Osteoblast (primary cell): ENCODE measurements around the gene NEK6. TPM values are rescaled to one million over a fixed set of nuclear protein-coding genes. Genes with fewer than 3 reads are reported as not detected.

ENCODE experiments used
- DNase-seq: peaks from one replicate; pipeline ENCODE4 v3.0.0; 2011; ENCODE audit warnings: low spot score, mixed read lengths; ENCODE audit not compliant: insufficient read length; ENCODE audit errors: missing footprints
- H2AFZ ChIP-seq: 2 replicates; pipeline ENCODE4 v1.6.0; 2011; ENCODE audit warnings: mild to moderate bottlenecking, low read length
- H3K27ac ChIP-seq: 2 replicates; pipeline ENCODE4 v1.5.1; 2011; ENCODE audit warnings: mild to moderate bottlenecking, low read depth, low read length, moderate library complexity
- H3K27me3 ChIP-seq: 2 replicates; pipeline ENCODE4 v1.6.0; 2012; ENCODE audit warnings: mild to moderate bottlenecking, control low read depth, inconsistent platforms, low read length, moderate library complexity; ENCODE audit not compliant: insufficient read depth
- H3K36me3 ChIP-seq: 2 replicates; pipeline ENCODE4 v1.5.1; 2011; ENCODE audit warnings: mild to moderate bottlenecking, low read length, control low read depth, moderate library complexity; ENCODE audit not compliant: insufficient read depth
- H3K4me1 ChIP-seq: 2 replicates; pipeline ENCODE4 v1.5.1; 2011; ENCODE audit warnings: mild to moderate bottlenecking, low read length, control low read depth, moderate library complexity; ENCODE audit not compliant: insufficient read depth
- H3K4me2 ChIP-seq: 2 replicates; pipeline ENCODE4 v1.6.0; 2011; ENCODE audit warnings: mild to moderate bottlenecking, low read length; ENCODE audit not compliant: insufficient read depth
- H3K4me3 ChIP-seq: fragments of 200-600 bp; sonication (generic); 3 replicates; pipeline ENCODE4 v1.5.1; 2012; ENCODE audit warnings: mild to moderate bottlenecking, low read length, inconsistent platforms; ENCODE audit not compliant: insufficient read depth
- H3K79me2 ChIP-seq: 2 replicates; pipeline ENCODE4 v1.6.0; 2012; ENCODE audit warnings: mild to moderate bottlenecking, low read length, control low read depth, inconsistent platforms; ENCODE audit not compliant: insufficient read depth
- H3K9me3 ChIP-seq: 2 replicates; pipeline ENCODE4 v1.5.1; 2011; ENCODE audit warnings: low read depth, low read length, control low read depth
- H4K20me1 ChIP-seq: 2 replicates; pipeline ENCODE4 v1.6.0; 2012; ENCODE audit warnings: mild to moderate bottlenecking, low read length, control low read depth; ENCODE audit not compliant: insufficient read depth
- total RNA-seq: library from RNA; depleted of rRNA; stranded (reverse); fragments of >200 nt; gene quantifications from 2 replicates; pipeline ENCODE4 v1.2.3, GENCODE V29; 2012
- TF ChIP-seq, protein P1 (sequence below): IDR thresholded peaks from 2 replicates; pipeline ENCODE4 v1.5.1; 2011; ENCODE audit warnings: mild to moderate bottlenecking, low read depth, low read length, moderate library complexity; ENCODE audit errors: extremely low read depth

The NEK6 gene
- total RNA-seq, 1 donor, result 128 TPM

DNA sequence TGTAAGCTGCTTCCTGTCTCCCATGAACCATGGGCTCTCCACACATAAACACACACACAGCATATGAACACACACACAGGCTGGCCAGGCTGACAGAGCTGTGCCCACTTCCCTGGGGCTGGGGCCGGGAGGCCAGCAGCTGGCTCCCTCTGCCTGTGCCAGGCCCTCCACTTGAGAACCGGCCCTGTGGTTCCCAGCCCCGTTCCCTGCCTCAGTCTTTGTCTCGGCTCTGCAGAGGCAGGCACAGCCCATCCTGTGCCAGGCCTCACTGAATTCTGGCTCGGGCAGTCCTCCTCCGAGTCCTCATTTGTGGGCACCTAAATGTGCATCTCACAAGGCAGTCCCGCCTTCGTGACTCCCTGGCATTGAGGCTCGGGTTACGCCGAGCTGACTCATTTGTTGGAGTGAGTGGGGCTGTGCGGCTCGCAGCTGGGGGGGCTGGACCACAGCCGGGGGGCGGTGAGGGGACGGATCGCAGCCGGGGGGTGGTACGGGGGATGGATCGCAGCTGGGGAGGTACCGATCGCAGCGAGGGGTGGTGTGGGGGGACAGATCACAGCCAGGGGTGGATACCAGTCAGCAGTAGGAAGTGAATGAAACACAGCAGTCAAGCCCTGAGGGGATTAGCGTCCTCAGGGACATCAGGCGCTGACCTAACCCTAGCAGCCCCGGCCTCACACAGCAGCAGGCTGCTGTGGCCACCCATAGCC, 85.2 kb downstream of the NEK6 start:
- Histone ChIP-seq H3K27ac (peak overlapping the region; percentile 81), H3K79me2 (peaks cover 35% of the 10 kb centered on the region), H3K4me1 (peaks cover 22% of the 10 kb centered on the region), H3K27me3 (no peaks in the 10 kb centered on the region), H3K4me3 (peak overlapping the region; percentile 12), H3K36me3 (peaks cover 84% of the 10 kb centered on the region), H2AFZ (no peak overlapping the region), H3K4me2 (peak overlapping the region; percentile 40), H4K20me1 (peaks cover 37% of the 10 kb centered on the region), H3K9me3 (no peaks in the 10 kb centered on the region)
- TF ChIP-seq, protein P1, sequence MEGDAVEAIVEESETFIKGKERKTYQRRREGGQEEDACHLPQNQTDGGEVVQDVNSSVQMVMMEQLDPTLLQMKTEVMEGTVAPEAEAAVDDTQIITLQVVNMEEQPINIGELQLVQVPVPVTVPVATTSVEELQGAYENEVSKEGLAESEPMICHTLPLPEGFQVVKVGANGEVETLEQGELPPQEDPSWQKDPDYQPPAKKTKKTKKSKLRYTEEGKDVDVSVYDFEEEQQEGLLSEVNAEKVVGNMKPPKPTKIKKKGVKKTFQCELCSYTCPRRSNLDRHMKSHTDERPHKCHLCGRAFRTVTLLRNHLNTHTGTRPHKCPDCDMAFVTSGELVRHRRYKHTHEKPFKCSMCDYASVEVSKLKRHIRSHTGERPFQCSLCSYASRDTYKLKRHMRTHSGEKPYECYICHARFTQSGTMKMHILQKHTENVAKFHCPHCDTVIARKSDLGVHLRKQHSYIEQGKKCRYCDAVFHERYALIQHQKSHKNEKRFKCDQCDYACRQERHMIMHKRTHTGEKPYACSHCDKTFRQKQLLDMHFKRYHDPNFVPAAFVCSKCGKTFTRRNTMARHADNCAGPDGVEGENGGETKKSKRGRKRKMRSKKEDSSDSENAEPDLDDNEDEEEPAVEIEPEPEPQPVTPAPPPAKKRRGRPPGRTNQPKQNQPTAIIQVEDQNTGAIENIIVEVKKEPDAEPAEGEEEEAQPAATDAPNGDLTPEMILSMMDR, result no peak
- DNase-seq, result peak; percentile 99

DNA sequence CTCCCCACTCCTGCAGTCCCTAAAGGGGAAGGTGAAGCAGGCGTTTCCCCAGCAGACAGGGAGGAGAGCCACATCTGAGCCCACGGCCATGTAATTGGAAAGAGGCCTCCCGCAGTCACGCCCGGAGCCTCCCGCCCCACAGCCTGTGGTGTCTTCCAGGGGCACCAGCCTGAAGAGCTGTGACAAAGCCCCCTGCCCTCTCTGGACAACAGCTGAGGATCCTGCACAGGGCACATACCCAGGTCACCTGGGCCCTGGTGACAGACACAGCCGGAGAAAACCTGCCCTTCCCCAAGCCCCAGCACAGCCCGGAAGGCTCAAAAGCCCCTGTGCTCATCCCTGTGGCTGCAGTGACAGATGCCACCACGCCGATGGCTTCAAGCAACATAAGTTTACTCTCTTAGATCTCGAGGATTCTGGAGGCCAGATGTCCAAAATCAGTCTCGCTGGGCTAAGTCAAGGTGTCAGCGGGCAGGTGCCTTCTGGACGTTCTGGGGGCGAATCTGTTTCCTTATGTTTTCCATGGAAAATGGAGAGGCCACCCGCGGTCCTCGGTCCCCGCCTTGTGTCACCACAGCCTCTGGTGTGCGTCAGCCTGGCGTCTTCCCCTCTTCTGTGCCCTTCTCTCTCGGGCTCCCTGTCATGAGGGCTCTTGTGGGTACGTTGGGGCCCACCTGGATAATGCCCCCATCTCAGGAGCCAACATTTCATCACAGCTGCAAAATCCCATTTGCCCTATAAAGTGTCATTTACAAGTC, 86.0 kb downstream of the NEK6 start:
- H4K20me1 ChIP-seq, result peaks cover 37% of the 10 kb centered on the region
- peak overlapping the region; percentile 75 for H3K27ac ChIP-seq
- TF ChIP-seq, protein P1, result no peak
- peaks cover 22% of the 10 kb centered on the region for H3K4me1 ChIP-seq
- H3K36me3 ChIP-seq, result peaks cover 84% of the 10 kb centered on the region
- H3K9me3 ChIP-seq, result no peaks in the 10 kb centered on the region
- peak; percentile 53 for DNase-seq
- no peak overlapping the region for H2AFZ ChIP-seq
- peaks cover 28% of the 10 kb centered on the region for H3K79me2 ChIP-seq
- peak overlapping the region; percentile 14 for H3K4me2 ChIP-seq
- no peaks in the 10 kb centered on the region for H3K27me3 ChIP-seq
- no peak overlapping the region for H3K4me3 ChIP-seq

DNA sequence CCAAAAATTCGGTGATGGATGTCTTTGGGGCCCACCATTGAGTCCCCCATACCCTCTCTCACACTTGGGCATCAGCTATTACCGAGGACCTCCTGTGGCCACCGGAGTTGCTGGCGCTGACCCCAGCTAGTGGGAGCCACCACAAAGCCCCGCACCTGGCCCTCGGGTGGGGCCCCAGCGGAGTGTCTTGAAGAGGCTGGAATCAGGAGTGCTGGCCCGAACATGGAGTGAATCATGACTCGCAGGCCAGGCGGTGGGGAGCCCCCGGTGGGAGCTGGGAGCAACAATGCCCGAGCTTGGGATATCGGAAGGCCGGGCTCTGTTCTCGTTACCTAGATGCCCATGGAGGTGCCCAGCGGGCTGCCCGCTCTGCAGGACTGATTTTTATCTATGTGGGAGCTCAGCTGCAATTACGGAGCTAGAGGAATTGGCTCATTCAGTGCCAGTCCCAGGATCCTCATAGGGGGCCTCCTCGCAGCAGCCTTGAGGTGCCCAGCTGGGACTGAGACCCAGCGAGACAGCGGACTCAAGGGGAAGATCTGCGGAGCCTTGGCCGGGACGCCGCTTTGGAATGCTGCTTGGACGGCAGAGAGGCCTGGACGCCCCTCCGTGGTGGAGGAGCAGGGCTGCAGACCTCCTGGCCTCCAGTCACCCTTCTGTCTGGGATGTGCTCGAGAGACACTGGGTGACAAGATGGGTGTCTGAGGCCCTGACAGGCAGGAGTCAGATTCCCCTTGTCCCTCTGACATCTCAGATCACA, 86.7 kb downstream of the NEK6 start:
- H3K4me3 ChIP-seq, result no peak overlapping the region
- no peak overlapping the region for H3K4me2 ChIP-seq
- H3K36me3 ChIP-seq, result peaks cover 84% of the 10 kb centered on the region
- no peak overlapping the region for H2AFZ ChIP-seq
- H3K27me3 ChIP-seq, result no peaks in the 10 kb centered on the region
- TF ChIP-seq, protein P1, result no peak
- H3K9me3 ChIP-seq, result no peaks in the 10 kb centered on the region
- DNase-seq, result peak; percentile 54
- H4K20me1 ChIP-seq, result peaks cover 38% of the 10 kb centered on the region
- peak overlapping the region; percentile 22 for H3K27ac ChIP-seq
- H3K79me2 ChIP-seq, result peaks cover 24% of the 10 kb centered on the region
- peaks cover 22% of the 10 kb centered on the region for H3K4me1 ChIP-seq
